Sigmoid colon (tissue), 7 donors: Measurements from ENCODE around the gene CDH23. TPM values are rescaled to one million over a fixed set of nuclear protein-coding genes. Genes with fewer than 3 reads are reported as not detected.

Source experiments
- DNase-seq: peaks from one replicate; pipeline ENCODE4 v3.0.0-alpha.2; 2019
- H3K27ac ChIP-seq, 4 donors: fragments of 200-600 bp; sonication (generic); one replicate each; pipeline ENCODE4 v1.5.1; 2016 to 2019; ENCODE audit warnings: mild to moderate bottlenecking in 1 of 4
- H3K27me3 ChIP-seq, 3 donors: fragments of 200-600 bp; sonication (generic); one replicate each; pipeline ENCODE4 v1.5.1; 2019; ENCODE audit warnings: mild to moderate bottlenecking in 1 of 3
- H3K36me3 ChIP-seq, 4 donors: fragments of 200-600 bp; sonication (generic); one replicate each; pipeline ENCODE4 v1.5.1; 2016 to 2019
- H3K4me1 ChIP-seq, 4 donors: fragments of 200-600 bp; sonication (generic); one replicate each; pipeline ENCODE4 v1.5.1; 2017 to 2019
- H3K4me3 ChIP-seq, 4 donors: fragments of 200-600 bp; sonication (generic); one replicate each; pipeline ENCODE4 v1.5.1; 2017 to 2019; ENCODE audit warnings: mild to moderate bottlenecking in 2 of 4, moderate library complexity in 1 of 4
- H3K9me3 ChIP-seq, 4 donors: fragments of 200-600 bp in 3 of 4; sonication (generic) in 3 of 4; one replicate each; pipeline versions ENCODE4 v1.5.1 to v1.6.1; 2013 to 2019
- EP300 ChIP-seq, 4 donors: sonication (generic); formaldehyde crosslinking; IDR thresholded peaks; one replicate each; pipeline ENCODE4 v1.6.1; 2017; ENCODE audit warnings: antibody characterized with exemption in 4 of 4
- POLR2A ChIP-seq, 2 donors: fragments of 450-650 bp; IDR thresholded peaks; one replicate each; pipeline ENCODE4 v1.6.1; 2016; ENCODE audit warnings: antibody characterized with exemption in 2 of 2, mild to moderate bottlenecking in 2 of 2, moderate library complexity in 2 of 2
- POLR2AphosphoS5 ChIP-seq, 4 donors: sonication (generic); formaldehyde crosslinking; IDR thresholded peaks; one replicate each; pipeline ENCODE4 v1.6.1; 2017; ENCODE audit warnings: antibody characterized with exemption in 4 of 4
- WGBS, 2 donors: extraction: QIAGEN DNeasy Blood & Tissue Kit; methylation state at CpG; one replicate each; pipeline ENCODE4 v1.1.7; 2013; 5-methylcytosine and 5-hydroxymethylcytosine counted together
- intact Hi-C: fragments of 100-400 bp; cut with DNase I; formaldehyde crosslinking; loops from one replicate; pipeline ENCODE4 v1.15.1; 2023
- polyA plus RNA-seq, 3 donors: library from polyadenylated mRNA; stranded (reverse); fragments of 200-250 nt; gene quantifications; one replicate each; pipeline ENCODE4 v1.2.3, GENCODE V29; 2013
- total RNA-seq, 4 donors: library from RNA; depleted of rRNA; stranded (reverse); fragments of >200 nt; gene quantifications; one replicate each; pipeline ENCODE4 v1.1.0, GENCODE V29; 2016
- TF ChIP-seq, protein P1 (sequence below), 4 experiments: fragments of 450-650 bp in 3 of 4; fragments of 200-600 bp in 1 of 4; IDR thresholded peaks; one replicate each; pipeline ENCODE4 v1.5.1; 2016 to 2019; ENCODE audit warnings: antibody characterized with exemption in 4 of 4, mild to moderate bottlenecking in 3 of 4, moderate library complexity in 2 of 4
- donor health status: healthy with polysubstance abuse.
- donor health status: Bipolar disorder and iron deficiency.
- donor health status: healthy.

CDH23 gene
- total and polyA plus RNA-seq, 7 donors = 1.5 to 7.2 (median 3.0) TPM

DNA sequence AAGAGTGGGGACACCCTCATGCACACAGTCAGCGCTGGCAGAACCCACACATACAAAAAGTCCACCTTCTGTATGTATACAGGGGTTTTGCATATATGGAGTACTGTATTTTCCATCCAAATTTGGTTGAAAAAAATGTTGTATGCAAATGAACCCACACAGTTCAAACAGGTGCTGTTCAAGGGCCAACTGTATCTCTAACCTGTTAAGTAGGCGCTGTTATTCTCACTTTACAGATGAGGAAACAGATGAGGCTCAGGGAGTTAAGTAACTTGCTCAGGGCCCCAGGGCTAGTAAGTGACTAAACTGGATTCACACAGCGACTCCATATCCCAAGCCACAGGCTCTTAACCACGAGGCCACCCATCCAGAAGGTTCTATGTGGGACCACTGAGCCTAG lies 252.9 kb downstream of the CDH23 start:
- no peak for TF ChIP-seq EP300 (IDR thresholded peaks at IDR 0.05)
- no peak for TF ChIP-seq POLR2AphosphoS5 (IDR thresholded peaks at IDR 0.05)
- TF ChIP-seq, protein P1, sequence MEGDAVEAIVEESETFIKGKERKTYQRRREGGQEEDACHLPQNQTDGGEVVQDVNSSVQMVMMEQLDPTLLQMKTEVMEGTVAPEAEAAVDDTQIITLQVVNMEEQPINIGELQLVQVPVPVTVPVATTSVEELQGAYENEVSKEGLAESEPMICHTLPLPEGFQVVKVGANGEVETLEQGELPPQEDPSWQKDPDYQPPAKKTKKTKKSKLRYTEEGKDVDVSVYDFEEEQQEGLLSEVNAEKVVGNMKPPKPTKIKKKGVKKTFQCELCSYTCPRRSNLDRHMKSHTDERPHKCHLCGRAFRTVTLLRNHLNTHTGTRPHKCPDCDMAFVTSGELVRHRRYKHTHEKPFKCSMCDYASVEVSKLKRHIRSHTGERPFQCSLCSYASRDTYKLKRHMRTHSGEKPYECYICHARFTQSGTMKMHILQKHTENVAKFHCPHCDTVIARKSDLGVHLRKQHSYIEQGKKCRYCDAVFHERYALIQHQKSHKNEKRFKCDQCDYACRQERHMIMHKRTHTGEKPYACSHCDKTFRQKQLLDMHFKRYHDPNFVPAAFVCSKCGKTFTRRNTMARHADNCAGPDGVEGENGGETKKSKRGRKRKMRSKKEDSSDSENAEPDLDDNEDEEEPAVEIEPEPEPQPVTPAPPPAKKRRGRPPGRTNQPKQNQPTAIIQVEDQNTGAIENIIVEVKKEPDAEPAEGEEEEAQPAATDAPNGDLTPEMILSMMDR (IDR thresholded peaks at IDR 0.05) = no peak
- no peak for TF ChIP-seq POLR2A (IDR thresholded peaks at IDR 0.05)

GRCh38 chr10:71650397-71650796 lies 253.7 kb downstream of the CDH23 start:
- H3K4me1 ChIP-seq = no peaks in the 10 kb centered on the region
- H3K27me3 ChIP-seq = no peaks in the 10 kb centered on the region
- no peaks in the 10 kb centered on the region for H3K36me3 ChIP-seq
- no peak for DNase-seq
- H3K9me3 ChIP-seq = no peaks in the 10 kb centered on the region
- intact Hi-C loops = no loop called here
- TF ChIP-seq POLR2AphosphoS5 (IDR thresholded peaks at IDR 0.05) (no peak), EP300 (IDR thresholded peaks at IDR 0.05) (no peak), POLR2A (IDR thresholded peaks at IDR 0.05) (no peak)
- TF ChIP-seq, protein P1 (IDR thresholded peaks at IDR 0.05) = no peak
- WGBS, 2 donors = 97 to 98% methylated on average over 7 of the region's 7 CpGs
- H3K27ac ChIP-seq = no peak overlapping the region
- H3K4me3 ChIP-seq = no peak overlapping the region

More for the DNA sequence above, 252.9 kb downstream of the CDH23 start:
- H3K4me3 ChIP-seq = no peak overlapping the region
- no peaks in the 10 kb centered on the region for H3K36me3 ChIP-seq
- DNase-seq = no peak
- H3K4me1 ChIP-seq = no peaks in the 10 kb centered on the region
- H3K9me3 ChIP-seq = no peaks in the 10 kb centered on the region
- intact Hi-C loops = no loop called here
- H3K27me3 ChIP-seq = no peaks in the 10 kb centered on the region
- WGBS, 2 donors = 65 to 70% methylated on average over 4 of the region's 4 CpGs
- H3K27ac ChIP-seq = no peak overlapping the region

DNA sequence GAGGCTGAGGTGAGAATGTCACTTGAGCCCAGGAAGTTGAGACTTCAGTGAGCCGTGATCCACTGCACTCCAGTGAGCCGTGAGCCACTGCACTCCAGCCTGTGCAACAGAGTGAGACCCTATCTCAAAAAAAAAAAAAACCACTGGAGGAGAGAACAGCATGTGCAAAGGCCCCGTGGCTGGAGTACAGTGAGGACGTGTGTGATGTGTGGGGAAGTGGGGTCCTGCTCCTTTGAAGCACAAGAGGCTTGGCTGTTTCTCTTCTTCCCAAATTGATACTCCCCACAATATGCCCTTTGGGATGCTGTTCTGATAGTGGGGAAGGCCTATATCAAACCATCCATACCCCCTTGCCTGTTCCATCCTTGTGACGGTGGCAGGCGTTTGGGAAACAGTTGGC lies 254.7 kb downstream of the CDH23 start:
- intact Hi-C loops = no loop called here
- no peak for DNase-seq
- 88 to 91% methylated on average over 6 of the region's 6 CpGs for WGBS, 2 donors

GRCh38 chr10:71651928-71652327 lies 255.2 kb downstream of the CDH23 start:
- H3K4me1 ChIP-seq = no peaks in the 10 kb centered on the region
- no peak overlapping the region for H3K27ac ChIP-seq
- intact Hi-C loops = no loop called here
- H3K27me3 ChIP-seq = no peaks in the 10 kb centered on the region
- TF ChIP-seq EP300 (IDR thresholded peaks at IDR 0.05) (no peak), POLR2A (IDR thresholded peaks at IDR 0.05) (no peak), POLR2AphosphoS5 (IDR thresholded peaks at IDR 0.05) (no peak)
- TF ChIP-seq, protein P1 (IDR thresholded peaks at IDR 0.05) = no peak
- 73% methylated on average over 4 of the region's 4 CpGs for WGBS, 2 donors
- H3K4me3 ChIP-seq = no peak overlapping the region
- no peaks in the 10 kb centered on the region for H3K36me3 ChIP-seq
- no peaks in the 10 kb centered on the region for H3K9me3 ChIP-seq
- DNase-seq = no peak

More for the DNA sequence above, 254.7 kb downstream of the CDH23 start:
- Histone ChIP-seq H3K4me3 (no peak overlapping the region), H3K27ac (no peak overlapping the region), H3K27me3 (no peaks in the 10 kb centered on the region), H3K36me3 (no peaks in the 10 kb centered on the region), H3K4me1 (no peaks in the 10 kb centered on the region), H3K9me3 (no peaks in the 10 kb centered on the region)
- TF ChIP-seq, protein P1 (IDR thresholded peaks at IDR 0.05) = no peak
- TF ChIP-seq POLR2A (IDR thresholded peaks at IDR 0.05) = no peak
- TF ChIP-seq POLR2AphosphoS5 (IDR thresholded peaks at IDR 0.05) = no peak
- no peak for TF ChIP-seq EP300 (IDR thresholded peaks at IDR 0.05)

- no peak for DNase-seq
- intact Hi-C loops = no loop called here
- WGBS, 2 donors = 85 to 91% methylated on average over 1 of the region's 1 CpG
- no peaks in the 10 kb centered on the region for H3K36me3 ChIP-seq
- H3K4me3 ChIP-seq = no peak overlapping the region
- TF ChIP-seq POLR2AphosphoS5 (IDR thresholded peaks at IDR 0.05) (no peak), POLR2A (IDR thresholded peaks at IDR 0.05) (no peak), EP300 (IDR thresholded peaks at IDR 0.05) (no peak)
- TF ChIP-seq, protein P1 (IDR thresholded peaks at IDR 0.05) = no peak
- H3K27ac ChIP-seq = no peak overlapping the region
- no peaks in the 10 kb centered on the region for H3K9me3 ChIP-seq
- H3K27me3 ChIP-seq = no peaks in the 10 kb centered on the region
- H3K4me1 ChIP-seq = no peaks in the 10 kb centered on the region
These were observed 256.3 kb downstream of the CDH23 start for GRCh38 chr10:71653044-71653443.
